ENCODE data around the gene ARL4C.

The ARL4C gene

GRCh38 chr2:234444242-234444730 lies 52.6 kb downstream of the ARL4C start:
- no peak for DNase-seq
